AG09319 (cell line): ENCODE data around the gene SLC34A3.

Experiments
- DNase-seq: peaks from one replicate; pipeline ENCODE4 v3.0.0-alpha.2; 2010; ENCODE audit warnings: low read depth; ENCODE audit errors: extremely low read depth
- TF ChIP-seq, protein P1 (sequence below): IDR thresholded peaks from 2 replicates; pipeline ENCODE4 v1.5.1; 2011; ENCODE audit warnings: low read depth, mild to moderate bottlenecking, inconsistent platforms, low read length, moderate library complexity

Gene SLC34A3

DNA sequence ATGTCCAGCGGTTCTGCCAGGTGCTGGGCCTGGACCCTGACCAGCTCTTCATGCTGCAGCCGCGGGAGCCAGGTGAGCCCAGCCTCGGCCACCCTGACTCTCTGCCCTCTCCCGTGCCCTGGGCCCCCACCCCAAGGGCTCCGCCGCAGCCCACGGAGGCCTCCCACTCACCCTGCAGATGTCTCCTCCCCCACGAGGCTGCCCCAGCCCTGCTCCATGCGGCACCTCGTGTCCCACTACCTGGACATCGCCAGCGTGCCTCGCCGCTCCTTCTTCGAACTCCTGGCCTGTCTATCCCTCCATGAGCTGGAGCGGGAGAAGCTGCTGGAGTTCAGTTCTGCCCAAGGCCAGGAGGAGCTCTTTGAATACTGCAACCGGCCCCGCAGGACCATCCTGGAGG, 16.1 kb upstream of the SLC34A3 start:
- no peak for DNase-seq
- TF ChIP-seq, protein P1, sequence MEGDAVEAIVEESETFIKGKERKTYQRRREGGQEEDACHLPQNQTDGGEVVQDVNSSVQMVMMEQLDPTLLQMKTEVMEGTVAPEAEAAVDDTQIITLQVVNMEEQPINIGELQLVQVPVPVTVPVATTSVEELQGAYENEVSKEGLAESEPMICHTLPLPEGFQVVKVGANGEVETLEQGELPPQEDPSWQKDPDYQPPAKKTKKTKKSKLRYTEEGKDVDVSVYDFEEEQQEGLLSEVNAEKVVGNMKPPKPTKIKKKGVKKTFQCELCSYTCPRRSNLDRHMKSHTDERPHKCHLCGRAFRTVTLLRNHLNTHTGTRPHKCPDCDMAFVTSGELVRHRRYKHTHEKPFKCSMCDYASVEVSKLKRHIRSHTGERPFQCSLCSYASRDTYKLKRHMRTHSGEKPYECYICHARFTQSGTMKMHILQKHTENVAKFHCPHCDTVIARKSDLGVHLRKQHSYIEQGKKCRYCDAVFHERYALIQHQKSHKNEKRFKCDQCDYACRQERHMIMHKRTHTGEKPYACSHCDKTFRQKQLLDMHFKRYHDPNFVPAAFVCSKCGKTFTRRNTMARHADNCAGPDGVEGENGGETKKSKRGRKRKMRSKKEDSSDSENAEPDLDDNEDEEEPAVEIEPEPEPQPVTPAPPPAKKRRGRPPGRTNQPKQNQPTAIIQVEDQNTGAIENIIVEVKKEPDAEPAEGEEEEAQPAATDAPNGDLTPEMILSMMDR = no peak

- TF ChIP-seq, protein P1 = no peak
- no peak for DNase-seq
Observed at GRCh38 chr9:137215196-137215986, 15.3 kb upstream of the SLC34A3 start.

- no peak for DNase-seq
- TF ChIP-seq, protein P1 = no peak
Observed at GRCh38 chr9:137216188-137216965, 14.3 kb upstream of the SLC34A3 start.

GRCh38 chr9:137217276-137218211, 13.2 kb upstream of the SLC34A3 start:
- DNase-seq = no peak
- TF ChIP-seq, protein P1 = no peak

- TF ChIP-seq, protein P1 = no peak
- DNase-seq = no peak
Observed at GRCh38 chr9:137218212-137218753, 12.4 kb upstream of the SLC34A3 start.

DNA sequence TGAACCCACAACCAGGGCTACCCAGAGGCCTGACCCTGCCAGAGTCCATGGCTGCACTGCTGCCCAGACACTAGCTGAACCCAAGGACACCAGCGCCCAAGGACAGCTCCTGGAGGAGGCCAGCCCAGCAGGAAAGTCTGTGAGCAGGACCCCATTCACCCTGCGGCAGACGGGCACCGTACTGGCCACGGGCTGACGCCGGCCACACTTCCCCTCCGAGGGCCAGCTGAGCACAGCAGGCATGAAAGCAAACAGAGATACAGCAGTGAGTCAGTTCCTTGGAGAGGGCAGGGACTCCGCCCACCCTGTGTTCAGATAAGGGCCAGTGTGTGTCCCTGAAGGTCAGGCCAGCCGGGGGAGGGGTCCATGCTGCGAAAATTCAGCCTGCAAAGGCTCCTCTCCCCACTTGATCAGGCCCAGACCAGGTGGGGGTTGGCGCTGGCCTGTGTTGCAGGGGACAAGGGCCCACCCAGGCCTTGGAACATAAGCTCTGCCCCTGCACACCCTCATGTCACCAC, 11.9 kb upstream of the SLC34A3 start:
- no peak for DNase-seq
- TF ChIP-seq, protein P1 = no peak
